H1 (cell line): ENCODE measurements around the gene BOLA2B. TPM values are rescaled to one million over a fixed set of nuclear protein-coding genes. Genes with fewer than 3 reads are reported as not detected.
"Not testable (repeated sequence)": the region's sequence is repeated elsewhere in the genome, so short reads cannot be mapped to it uniquely, and the experiment has no call there.

Experiments used
- CTCF ChIA-PET: fragments of 300-600 bp; sonication (Branson Sonifier 250); formaldehyde crosslinking; loops from one replicate; lab custom pipeline; 2021; ENCODE audit not compliant: partially characterized antibody; lab: Charles Lee
- POLR2A ChIA-PET: fragments of 300-600 bp; sonication (Branson Sonifier 250); formaldehyde crosslinking; loops from one replicate; lab custom pipeline; 2021; ENCODE audit warnings: inconsistent platforms; ENCODE audit not compliant: partially characterized antibody; lab: Charles Lee
- DNase-seq, 2 experiments: peaks; one replicate each; pipeline versions ENCODE4 v3.0.0 to v3.0.0-alpha.2; 2010 to 2022; ENCODE audit warnings: low spot score in 2 of 2, low read depth in 1 of 2, mixed read lengths in 1 of 2
- FAIRE-seq: peaks from 2 replicates; lab custom pipeline; 2011; peaks lifted over from hg19 to GRCh38; lab: Jason Lieb, UNC
- H2AFZ ChIP-seq: 2 replicates; pipeline ENCODE4 v1.8.1; 2012; ENCODE audit warnings: low read length, inconsistent platforms
- H2AK5ac ChIP-seq: 2 replicates; pipeline ENCODE4 v1.6.1; 2013; ENCODE audit warnings: low read depth, low read length
- H2BK120ac ChIP-seq: replicated peaks from 2 replicates; pipeline ENCODE3; 2013; ENCODE audit warnings: low read depth, low read length, inconsistent platforms
- H2BK12ac ChIP-seq: 2 replicates; pipeline ENCODE4 v1.6.1; 2013; ENCODE audit warnings: low read depth, low read length
- H2BK15ac ChIP-seq: 2 replicates; pipeline ENCODE4 v1.6.1; 2013; ENCODE audit warnings: low read length
- H2BK20ac ChIP-seq: 2 replicates; pipeline ENCODE4 v1.6.1; 2013; ENCODE audit warnings: low read length
- H2BK5ac ChIP-seq: 2 replicates; pipeline ENCODE4 v1.6.1; 2013; ENCODE audit warnings: low read depth, low read length
- H3K14ac ChIP-seq: 2 replicates; pipeline ENCODE4 v1.6.1; 2013; ENCODE audit warnings: inconsistent platforms; ENCODE audit not compliant: insufficient read length
- H3K18ac ChIP-seq: 2 replicates; pipeline ENCODE4 v1.6.1; 2013; ENCODE audit warnings: low read length; ENCODE audit errors: extremely low read depth
- H3K23ac ChIP-seq: 2 replicates; pipeline ENCODE4 v1.6.1; 2013; ENCODE audit warnings: inconsistent platforms; ENCODE audit not compliant: insufficient read length
- H3K23me2 ChIP-seq: 2 replicates; pipeline ENCODE4 v1.6.1; 2013; ENCODE audit warnings: low read depth, low read length
- H3K27ac ChIP-seq: 2 replicates; pipeline ENCODE4 v1.6.1; 2011; ENCODE audit warnings: low read depth, low read length, inconsistent platforms
- H3K27me3 ChIP-seq, 4 experiments: replicated peaks in 1 of 4; 1 replicate in 1 of 4; 2 replicates in 3 of 4; pipeline versions ENCODE4 v1.6.1 to v1.8.1; 2011 to 2013; ENCODE audit warnings: low read length in 3 of 4, mild to moderate bottlenecking in 3 of 4, inconsistent platforms in 2 of 4, mixed read lengths in 2 of 4, moderate library complexity in 1 of 4; ENCODE audit not compliant: control insufficient read depth in 3 of 4, insufficient read depth in 3 of 4; ENCODE audit errors: extremely low read depth in 1 of 4
- H3K36me3 ChIP-seq, 4 experiments: 2 replicates each; pipeline versions ENCODE4 v1.6.1 to v1.8.1; 2011 to 2013; ENCODE audit warnings: mild to moderate bottlenecking in 4 of 4, low read length in 3 of 4, moderate library complexity in 2 of 4, control low read depth in 1 of 4, inconsistent platforms in 1 of 4; ENCODE audit not compliant: insufficient read depth in 4 of 4, control insufficient read depth in 2 of 4
- H3K4ac ChIP-seq: replicated peaks from 2 replicates; pipeline ENCODE3; 2013; ENCODE audit warnings: low read length, low read depth, mixed read lengths, inconsistent platforms; ENCODE audit not compliant: insufficient read length
- H3K4me1 ChIP-seq, 4 experiments: replicated peaks in 1 of 4; 1 replicate in 1 of 4; 2 replicates in 3 of 4; pipeline versions ENCODE4 v1.6.1 to v1.8.1; 2011 to 2013; ENCODE audit warnings: low read length in 3 of 4, inconsistent platforms in 2 of 4, mixed read lengths in 1 of 4; ENCODE audit not compliant: insufficient read depth in 4 of 4, control insufficient read depth in 3 of 4
- H3K4me2 ChIP-seq, 2 experiments: 2 replicates each; pipeline versions ENCODE4 v1.6.1 to v1.8.1; 2011 to 2013; ENCODE audit warnings: low read depth in 2 of 2, low read length in 2 of 2, control low read depth in 1 of 2, inconsistent platforms in 1 of 2, mild to moderate bottlenecking in 1 of 2; ENCODE audit not compliant: insufficient read depth in 1 of 2
- H3K4me3 ChIP-seq, 4 experiments: fragments of 200-600, 300-600 bp in 1 of 4; sonication (generic), shearing (Covaris generic), sonication (Bioruptor Twin) in 1 of 4; 2 replicates each; pipeline versions ENCODE4 v1.5.1 to v1.8.1; 2011 to 2016; ENCODE audit warnings: low read length in 4 of 4, low read depth in 3 of 4, control low read depth in 2 of 4, inconsistent platforms in 2 of 4, mild to moderate bottlenecking in 2 of 4, mixed read lengths in 1 of 4, moderate library complexity in 1 of 4; ENCODE audit not compliant: insufficient read depth in 2 of 4; ENCODE audit errors: extremely low read depth in 1 of 4
- H3K56ac ChIP-seq: replicated peaks from 2 replicates; pipeline ENCODE3; 2013; ENCODE audit warnings: low read depth, mild to moderate bottlenecking, mixed read lengths, low read length, inconsistent platforms; ENCODE audit not compliant: insufficient read length
- H3K79me1 ChIP-seq: 2 replicates; pipeline ENCODE4 v1.6.1; 2013; ENCODE audit warnings: low read depth, low read length, control low read depth
- H3K79me2 ChIP-seq, 2 experiments: 2 replicates each; pipeline versions ENCODE4 v1.6.1 to v1.8.1; 2012 to 2013; ENCODE audit warnings: low read length in 2 of 2, mild to moderate bottlenecking in 2 of 2, inconsistent platforms in 1 of 2; ENCODE audit not compliant: insufficient read depth in 2 of 2, control insufficient read depth in 1 of 2
- H3K9ac ChIP-seq, 4 experiments: replicated peaks in 1 of 4; 1 replicate in 1 of 4; 2 replicates in 3 of 4; pipeline versions ENCODE4 v1.6.1 to v1.8.1; 2011 to 2013; ENCODE audit warnings: low read depth in 3 of 4, low read length in 3 of 4, control low read depth in 2 of 4, mild to moderate bottlenecking in 2 of 4, moderate library complexity in 2 of 4, inconsistent platforms in 1 of 4; ENCODE audit errors: extremely low read depth in 1 of 4
- H3K9me3 ChIP-seq, 2 experiments: 2 replicates each; pipeline versions ENCODE4 v1.6.1 to v1.8.1; 2012 to 2013; ENCODE audit warnings: mild to moderate bottlenecking in 2 of 2, moderate library complexity in 2 of 2, control low read depth in 1 of 2, inconsistent platforms in 1 of 2, low read depth in 1 of 2, low read length in 1 of 2, mixed read lengths in 1 of 2; ENCODE audit not compliant: insufficient read depth in 2 of 2
- H4K20me1 ChIP-seq, 2 experiments: replicated peaks in 1 of 2; 2 replicates each; pipeline versions ENCODE3 to v1.8.1; 2011 to 2013; ENCODE audit warnings: inconsistent platforms in 2 of 2, low read length in 2 of 2, mild to moderate bottlenecking in 1 of 2; ENCODE audit not compliant: insufficient read depth in 2 of 2, control insufficient read depth in 1 of 2
- H4K5ac ChIP-seq: 2 replicates; pipeline ENCODE4 v1.6.1; 2013; ENCODE audit warnings: low read length, low read depth, mixed read lengths, inconsistent platforms; ENCODE audit not compliant: insufficient read length
- H4K8ac ChIP-seq: 2 replicates; pipeline ENCODE4 v1.8.0; 2013; ENCODE audit warnings: mild to moderate bottlenecking, moderate library complexity, low read length, inconsistent platforms; ENCODE audit not compliant: insufficient read depth; ENCODE audit errors: extremely low read depth
- H4K91ac ChIP-seq: replicated peaks from 2 replicates; pipeline ENCODE3; 2013; ENCODE audit warnings: low read length, mixed read lengths, inconsistent platforms; ENCODE audit not compliant: insufficient read length
- WGBS, 2 experiments: shearing (Covaris generic) in 1 of 2; methylation state at CpG; one replicate each; pipeline versions ENCODE4 v1.1.6 to v1.1.7; 2013 to 2015; ENCODE audit warnings: low lambda C conversion rate in 2 of 2, mixed read lengths in 2 of 2, inconsistent platforms in 1 of 2, low coverage in 1 of 2, missing lambda C conversion rate in 1 of 2; ENCODE audit not compliant: insufficient replicate concordance in 2 of 2, insufficient coverage in 1 of 2, insufficient read length in 1 of 2; ENCODE audit errors: extremely low coverage in 1 of 2, missing lambda C conversion rate in 1 of 2; 5-methylcytosine and 5-hydroxymethylcytosine counted together
- polyA plus RNA-seq, 7 experiments: library from polyadenylated mRNA; depleted of rRNA in 3 of 7; stranded (reverse) in 5 of 7; unstranded in 2 of 7; fragments of >200 nt in 5 of 7; fragments of 200-250 nt in 2 of 7; gene quantifications; 1 replicate in 5 of 7; 2 replicates in 1 of 7; 4 replicates in 1 of 7; pipeline versions ENCODE4 v1.2.1 to v1.2.3, GENCODE V29; 2011 to 2013; ENCODE audit warnings: missing spikeins in 2 of 7, mixed read lengths in 2 of 7
- total RNA-seq: library from RNA; stranded (reverse); fragmentation: NEBNext Ultra II Directional; extraction: Animal tissue kit (Norgen Biotek cat#: 25700); gene quantifications from 2 replicates; pipeline ENCODE4 v1.2.1, GENCODE V29; 2021

Gene BOLA2B
- total and polyA plus RNA-seq, 2 of the 8 experiments (the other 6 are each of a cell fraction or from before 2014, with no cell fraction given) = 208 to 872 TPM

GRCh38 chr16:30206252-30206651, 12.8 kb upstream of the BOLA2B start:
- H3K56ac ChIP-seq, POLR2A ChIA-PET, FAIRE-seq, H3K79me1 ChIP-seq, H2AFZ ChIP-seq, H2BK12ac ChIP-seq, H3K4ac ChIP-seq, DNase-seq, H3K18ac ChIP-seq, H3K9me3 ChIP-seq, H3K9ac ChIP-seq, H2AK5ac ChIP-seq, H2BK20ac ChIP-seq, H3K36me3 ChIP-seq, H4K8ac ChIP-seq, H3K27me3 ChIP-seq, H3K4me2 ChIP-seq, H3K79me2 ChIP-seq, CTCF ChIA-PET, H4K91ac ChIP-seq, H2BK120ac ChIP-seq, H3K27ac ChIP-seq, H4K20me1 ChIP-seq, H2BK15ac ChIP-seq, H3K4me1 ChIP-seq, H3K14ac ChIP-seq, H2BK5ac ChIP-seq, H3K23me2 ChIP-seq, H4K5ac ChIP-seq, H3K23ac ChIP-seq: not testable (repeated sequence)
- WGBS, 2 experiments = no CpG with 5 or more reads among the region's 33 CpGs
- H3K4me3 ChIP-seq = peak overlapping the region in 3 of 4 experiments; percentile 21 to 52 (median 26); a peak in 3 of 8 replicates

- H3K79me2 ChIP-seq, H3K9me3 ChIP-seq, H3K27ac ChIP-seq, H2AK5ac ChIP-seq, H3K79me1 ChIP-seq, H3K36me3 ChIP-seq, H2AFZ ChIP-seq, H3K9ac ChIP-seq, POLR2A ChIA-PET, H3K18ac ChIP-seq, H2BK120ac ChIP-seq, FAIRE-seq, H2BK12ac ChIP-seq, H3K23ac ChIP-seq, H3K27me3 ChIP-seq, H4K91ac ChIP-seq, H4K20me1 ChIP-seq, H3K4me1 ChIP-seq, H2BK15ac ChIP-seq, CTCF ChIA-PET, H4K5ac ChIP-seq, H3K4ac ChIP-seq, H2BK20ac ChIP-seq, H3K56ac ChIP-seq, H3K14ac ChIP-seq, H2BK5ac ChIP-seq, H3K23me2 ChIP-seq, H4K8ac ChIP-seq: not testable (repeated sequence)
- peak overlapping the region; percentile 41 to 69; a peak in 3 of 4 replicates for H3K4me2 ChIP-seq
- H3K4me3 ChIP-seq = peak overlapping the region; percentile 11 to 52 (median 24); a peak in 4 of 8 replicates
- peak in 1 of 2 experiments; percentile 80 for DNase-seq
- WGBS, 2 experiments = 1% methylated on average over 12 of the region's 52 CpGs; no CpG with 5 or more reads in 1 of the 2 experiments
These were observed 12.2 kb upstream of the BOLA2B start for GRCh38 chr16:30205541-30206236.
